ENCODE data around the gene BACH2. TPM values are rescaled to one million over a fixed set of nuclear protein-coding genes. Genes with fewer than 3 reads are reported as not detected.

The BACH2 gene
- total and polyA plus RNA-seq, 10 of the 15 experiments (the other 5 are each of a cell fraction or from before 2014, with no cell fraction given): 0.03 to 0.28 (median 0.04) TPM; not detected in 3

DNA sequence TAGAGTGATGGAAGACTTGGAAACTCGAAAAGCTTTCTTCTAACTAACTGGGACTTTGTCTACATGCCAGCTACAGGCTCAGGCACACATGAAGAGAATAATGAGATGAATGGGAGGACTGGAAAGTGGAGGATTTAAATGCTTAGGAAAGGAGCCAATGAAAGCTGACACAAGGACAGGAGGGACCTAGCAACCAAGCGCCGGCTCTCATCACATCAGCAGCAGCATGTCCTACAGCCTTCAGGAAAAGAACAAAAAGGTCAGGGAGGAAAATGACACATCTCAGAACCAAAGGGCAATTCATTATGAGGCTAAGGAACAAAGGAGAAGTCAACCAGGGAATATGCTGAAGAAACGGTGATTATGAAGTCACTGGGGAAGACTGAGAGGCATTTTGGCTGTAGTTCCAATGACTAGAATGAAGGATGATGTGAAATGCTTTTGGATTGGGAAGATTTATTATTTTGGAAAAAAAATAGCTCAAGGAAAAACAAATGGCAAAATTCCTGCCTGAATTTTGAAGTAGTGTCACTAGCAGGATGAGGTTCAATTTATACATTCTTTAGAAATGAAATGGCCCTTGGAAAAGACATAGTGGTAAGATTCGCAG is 5.7 kb downstream of the BACH2 start:
- no peak overlapping the region for H2AFZ ChIP-seq (ENCODE audit: control insufficient read depth, low read depth, low read length)
- ChIA-PET SMC1A (ENCODE audit: uncharacterized antibody, unreplicated experiment) (no interaction called here), POLR2A (no interaction called here), CTCF (interaction anchor here (1.1 to 7.5 kb wide), 3 partner anchors 24 to 350 kb away, joined by 3 to 64 read pairs (median 5); no protein-coding TSS in a partner anchor), RAD21 (ENCODE audit: unreplicated experiment) (interaction anchor here (1.3 kb wide), 1 partner anchor 184 kb away, joined by 3 read pairs; no protein-coding TSS in a partner anchor)
- ATAC-seq (no peak), DNase-seq (ENCODE audit: low read depth, low spot score) (no peak), FAIRE-seq (no peak)
- H3K4me1 ChIP-seq (ENCODE audit: control insufficient read depth, insufficient read depth, low read length): peaks cover 4% of the 10 kb centered on the region
- no TSS peak for BruUV-seq (replicated peaks)
- H3K9me3 ChIP-seq (replicated peaks; ENCODE audit: control insufficient read depth, insufficient read depth, low read length): peaks cover 14% of the 10 kb centered on the region
- no peaks in the 10 kb centered on the region for H3K36me3 ChIP-seq (ENCODE audit: control insufficient read depth in 2 of 2, insufficient read depth in 2 of 2, low read length in 1 of 2)
- in situ Hi-C loops (cut with MboI) (no loop called here), intact Hi-C loops (cut with micrococcal nuclease; ENCODE audit: unreplicated experiment) (no loop called here)
- no peaks in the 10 kb centered on the region for H4K20me1 ChIP-seq (ENCODE audit: control insufficient read depth, insufficient read depth)
- H3K79me2 ChIP-seq (ENCODE audit: control insufficient read depth, insufficient read depth, low read length): no peaks in the 10 kb centered on the region
- peaks cover 5 to 26% of the 10 kb centered on the region in 2 experiments for H3K27me3 ChIP-seq (replicated peaks in 1 of 2; ENCODE audit: control insufficient read depth in 2 of 2, insufficient read depth in 2 of 2, low read length in 1 of 2)
- H3K9ac ChIP-seq (ENCODE audit: control insufficient read depth, insufficient read depth, low read length): no peak overlapping the region
- no peak overlapping the region for H3K27ac ChIP-seq (ENCODE audit: control insufficient read depth, insufficient read depth)
- WGBS (ENCODE audit: insufficient coverage, insufficient replicate concordance, low lambda C conversion rate, missing lambda C conversion rate): 62% methylated on average over 5 of the region's 5 CpGs
- TF ChIP-seq CEBPB (IDR thresholded peaks at IDR 0.05; ENCODE audit: borderline replicate concordance in 1 of 2, low read depth in 2 of 2, low read length in 2 of 2): no peak
- no peak overlapping the region for H3K4me3 ChIP-seq
- no peak overlapping the region for H3K4me2 ChIP-seq (ENCODE audit: control insufficient read depth, insufficient read depth)

DNA sequence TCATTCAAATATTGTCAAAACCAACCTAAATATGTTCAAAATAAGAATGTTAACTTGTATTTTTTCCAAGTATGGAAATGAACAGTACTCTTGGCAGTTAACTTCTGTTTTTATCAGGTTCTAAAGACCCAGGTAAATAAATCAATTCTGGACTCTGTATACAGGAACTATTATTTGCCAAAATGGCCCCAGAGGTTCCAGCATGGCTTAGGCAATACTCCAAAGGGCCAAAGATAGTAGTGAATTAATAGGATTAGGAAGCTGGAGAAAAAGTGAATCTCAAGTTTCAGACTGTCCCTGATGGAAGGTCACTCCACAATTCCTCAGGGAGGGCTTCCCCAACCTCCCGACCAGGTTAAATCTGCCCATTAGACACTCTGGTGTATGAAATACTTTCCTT is 6.7 kb downstream of the BACH2 start:
- BruUV-seq (replicated peaks): no TSS peak
- POLR2A ChIA-PET: no interaction called here
- Histone ChIP-seq H3K4me1 (ENCODE audit: control insufficient read depth, insufficient read depth, low read length) (peaks cover 14% of the 10 kb centered on the region), H3K79me2 (ENCODE audit: control insufficient read depth, insufficient read depth, low read length) (no peaks in the 10 kb centered on the region), H2AFZ (ENCODE audit: control insufficient read depth, low read depth, low read length) (no peak overlapping the region), H3K27ac (ENCODE audit: control insufficient read depth, insufficient read depth) (no peak overlapping the region), H3K9ac (ENCODE audit: control insufficient read depth, insufficient read depth, low read length) (no peak overlapping the region), H3K27me3 (replicated peaks in 1 of 2; ENCODE audit: control insufficient read depth in 2 of 2, insufficient read depth in 2 of 2, low read length in 1 of 2) (peaks cover 0 to 20% of the 10 kb centered on the region in 2 experiments; a peak in 3 of 4 replicates), H3K4me3 (no peak overlapping the region), H3K36me3 (ENCODE audit: control insufficient read depth in 2 of 2, insufficient read depth in 2 of 2, low read length in 1 of 2) (no peaks in the 10 kb centered on the region), H3K4me2 (ENCODE audit: control insufficient read depth, insufficient read depth) (no peak overlapping the region), H3K9me3 (replicated peaks; ENCODE audit: control insufficient read depth, insufficient read depth, low read length) (peaks cover 14% of the 10 kb centered on the region), H4K20me1 (ENCODE audit: control insufficient read depth, insufficient read depth) (no peaks in the 10 kb centered on the region)
- FAIRE-seq: no peak
- DNase-seq (ENCODE audit: low read depth, low spot score): no peak
- intact Hi-C loops (cut with micrococcal nuclease; ENCODE audit: unreplicated experiment): loop anchor here (5.0 kb wide), 2 partner anchors 102 to 188 kb away; no protein-coding TSS in a partner anchor
- RAD21 ChIA-PET (ENCODE audit: unreplicated experiment): interaction anchor here (1.3 kb wide), 1 partner anchor 185 kb away, joined by 3 read pairs; no protein-coding TSS in a partner anchor
- TF ChIP-seq NFIC (IDR thresholded peaks at IDR 0.05; ENCODE audit: low read depth, low read length): no peak
- no peak for TF ChIP-seq BHLHE40 (IDR thresholded peaks at IDR 0.05; ENCODE audit: borderline replicate concordance in 1 of 2, low read depth in 2 of 2, low read length in 1 of 2)
- TF ChIP-seq NFXL1 (IDR thresholded peaks at IDR 0.05; ENCODE audit: borderline replicate concordance): no peak
- no peak for TF ChIP-seq NBN (IDR thresholded peaks at IDR 0.05)
- no peak for TF ChIP-seq RAD51 (IDR thresholded peaks at IDR 0.05)
- in situ Hi-C loops (cut with MboI): loop anchor here (5.0 to 10.0 kb wide), 2 partner anchors 187 to 455 kb away; no protein-coding TSS in a partner anchor
- 92% methylated on average over 1 of the region's 1 CpG for WGBS (ENCODE audit: insufficient coverage, insufficient replicate concordance, low lambda C conversion rate, missing lambda C conversion rate)
- CTCF ChIA-PET: interaction anchor here (0.5 to 7.5 kb wide), 5 partner anchors 103 to 434 kb away, joined by 3 to 64 read pairs (median 4); no protein-coding TSS in a partner anchor
- SMC1A ChIA-PET (ENCODE audit: uncharacterized antibody, unreplicated experiment): interaction anchor here (0.6 to 6.1 kb wide), 4 partner anchors 87 to 190 kb away, joined by 3 to 38 read pairs (median 12); no protein-coding TSS in a partner anchor
- no peak for ATAC-seq
